ENCODE data around the gene HOXB7.
A peak's percentile ranks its signal among the peaks of the same experiment; 100 is the strongest.

Gene HOXB7

DNA sequence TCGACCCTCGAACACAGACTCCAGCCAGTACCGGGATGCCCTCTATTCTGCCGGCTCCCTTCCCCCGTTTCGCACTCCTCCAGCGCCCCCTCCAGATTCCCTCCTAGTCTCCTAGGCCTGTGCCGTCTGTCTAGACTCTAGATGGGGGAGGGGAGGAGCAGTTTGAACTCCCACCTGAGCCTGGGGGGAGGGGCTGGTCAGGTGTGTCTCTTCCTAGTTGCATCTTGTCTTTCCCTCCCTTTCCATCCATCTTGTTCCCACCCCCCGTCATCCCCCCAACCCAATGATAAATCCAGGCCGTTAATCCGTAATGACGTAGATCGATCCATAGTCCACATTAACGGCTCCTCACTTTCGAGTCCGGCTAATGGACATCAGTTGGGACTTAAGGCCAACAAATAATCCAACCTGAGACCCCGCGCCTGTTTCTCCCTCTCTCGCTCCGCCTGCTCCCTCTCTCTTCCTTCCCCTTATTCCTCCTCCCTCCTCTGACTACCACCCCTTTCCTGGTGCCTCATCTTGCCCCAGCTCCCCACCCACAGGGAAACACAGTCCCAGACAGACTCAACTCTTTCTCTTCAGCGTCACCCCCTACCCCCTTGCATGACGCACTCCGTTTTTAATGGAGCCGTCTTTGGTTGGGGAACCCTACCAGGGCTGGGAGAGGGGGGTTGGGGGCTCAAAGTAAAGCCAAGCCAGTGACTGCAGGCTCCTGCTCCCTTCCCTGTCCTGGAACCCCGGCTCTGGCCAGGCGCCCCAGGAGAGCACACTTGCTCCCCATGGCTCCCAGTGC, 13.9 kb downstream of the HOXB7 start:
- Mint-ChIP-seq H3K4me3 (peak overlapping the region; percentile 70), H3K4me1 (peaks cover 41% of the 10 kb centered on the region), H3K27ac (peak overlapping the region; percentile 13), H3K27me3 (peaks cover 100% of the 10 kb centered on the region), H3K9me3 (no peaks in the 10 kb centered on the region), H3K36me3 (no peaks in the 10 kb centered on the region)
- ATAC-seq = no peak

- H3K4me3 Mint-ChIP-seq = peak overlapping the region; percentile 50
- no peaks in the 10 kb centered on the region for H3K36me3 Mint-ChIP-seq
- no peak overlapping the region for H3K27ac Mint-ChIP-seq
- H3K27me3 Mint-ChIP-seq = peaks cover 100% of the 10 kb centered on the region
- ATAC-seq = no peak
- H3K9me3 Mint-ChIP-seq = no peaks in the 10 kb centered on the region
- H3K4me1 Mint-ChIP-seq = peaks cover 41% of the 10 kb centered on the region
Measured at GRCh38 chr17:48596000-48596734, 14.7 kb downstream of the HOXB7 start.

DNA sequence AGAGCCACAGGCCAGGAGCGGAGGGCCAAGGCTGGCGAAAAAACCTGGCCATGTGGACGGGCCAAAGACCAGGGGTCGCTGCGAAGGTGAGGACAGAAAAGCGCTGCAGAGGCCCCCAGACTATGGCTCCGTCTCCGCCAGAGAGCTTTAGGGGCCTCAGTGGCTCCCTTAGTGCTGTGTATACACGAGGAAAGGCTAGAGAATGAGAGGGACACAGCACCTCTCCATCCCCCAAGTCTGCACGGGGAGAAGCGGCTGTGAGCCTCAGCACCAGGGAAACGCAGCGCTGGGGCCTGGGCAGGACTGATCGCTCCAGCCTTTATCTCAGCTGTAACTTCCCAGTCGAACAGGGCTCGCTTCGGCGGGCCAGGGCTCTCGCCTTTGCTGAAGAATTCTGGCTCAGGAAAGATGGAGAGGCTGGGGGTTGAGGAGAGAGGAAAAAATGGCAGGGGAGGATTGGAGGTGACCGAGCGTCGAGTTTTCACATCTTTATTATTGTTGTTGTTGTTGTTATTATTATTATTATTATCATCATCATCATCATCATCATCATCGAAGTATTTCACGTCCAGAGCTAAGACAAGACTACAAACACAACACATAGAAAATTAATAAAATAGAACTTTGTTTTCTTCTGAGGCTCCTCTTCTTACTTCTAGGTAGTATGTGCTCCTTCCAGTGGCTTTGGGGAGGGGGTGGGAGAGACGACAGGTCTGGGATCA, 15.4 kb downstream of the HOXB7 start:
- H3K4me1 Mint-ChIP-seq = peaks cover 41% of the 10 kb centered on the region
- peaks cover 100% of the 10 kb centered on the region for H3K27me3 Mint-ChIP-seq
- H3K36me3 Mint-ChIP-seq = no peaks in the 10 kb centered on the region
- no peak for ATAC-seq
- no peaks in the 10 kb centered on the region for H3K9me3 Mint-ChIP-seq
- no peak overlapping the region for H3K4me3 Mint-ChIP-seq
- no peak overlapping the region for H3K27ac Mint-ChIP-seq

- no peak overlapping the region for H3K4me3 Mint-ChIP-seq
- ATAC-seq = no peak
- H3K27ac Mint-ChIP-seq = no peak overlapping the region
- peaks cover 100% of the 10 kb centered on the region for H3K27me3 Mint-ChIP-seq
- no peaks in the 10 kb centered on the region for H3K36me3 Mint-ChIP-seq
- peaks cover 41% of the 10 kb centered on the region for H3K4me1 Mint-ChIP-seq
- no peaks in the 10 kb centered on the region for H3K9me3 Mint-ChIP-seq
Measured at GRCh38 chr17:48594538-48595277, 16.1 kb downstream of the HOXB7 start.

DNA sequence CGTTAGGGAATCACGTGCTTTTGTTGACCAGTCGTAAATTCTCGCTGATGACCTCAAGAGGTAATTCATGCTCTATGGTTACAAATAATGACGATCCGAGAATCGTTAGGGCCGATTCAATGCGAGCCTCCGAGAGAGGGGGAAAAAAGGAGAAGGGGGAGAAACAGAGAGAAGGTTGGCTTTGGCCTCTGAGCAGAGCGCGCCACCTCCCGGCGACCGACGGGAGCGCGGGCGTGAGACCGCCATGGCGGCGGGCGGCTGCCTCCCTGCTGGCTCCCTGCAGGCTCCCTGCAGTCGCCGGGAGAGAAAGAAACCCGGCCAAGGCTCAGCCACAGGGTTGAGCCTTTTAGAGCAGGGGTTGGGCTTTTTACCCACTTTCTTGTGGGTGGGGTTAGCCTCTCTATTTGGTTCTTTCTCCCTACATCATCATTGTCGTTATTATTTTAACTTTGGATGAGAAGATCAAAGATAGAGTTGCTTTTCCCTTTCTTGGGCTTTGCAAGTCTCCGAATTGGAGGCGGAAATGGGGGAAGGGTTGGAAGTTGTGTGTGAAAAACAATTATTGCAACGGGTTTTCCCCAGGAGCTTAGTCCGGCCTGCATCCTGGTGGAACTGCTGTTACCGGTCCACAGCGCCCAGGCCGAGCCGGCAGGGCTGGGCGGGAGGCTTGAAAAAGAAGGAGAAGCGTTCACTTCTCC, 16.8 kb downstream of the HOXB7 start:
- Mint-ChIP-seq H3K4me1 (peaks cover 41% of the 10 kb centered on the region), H3K4me3 (no peak overlapping the region)

DNA sequence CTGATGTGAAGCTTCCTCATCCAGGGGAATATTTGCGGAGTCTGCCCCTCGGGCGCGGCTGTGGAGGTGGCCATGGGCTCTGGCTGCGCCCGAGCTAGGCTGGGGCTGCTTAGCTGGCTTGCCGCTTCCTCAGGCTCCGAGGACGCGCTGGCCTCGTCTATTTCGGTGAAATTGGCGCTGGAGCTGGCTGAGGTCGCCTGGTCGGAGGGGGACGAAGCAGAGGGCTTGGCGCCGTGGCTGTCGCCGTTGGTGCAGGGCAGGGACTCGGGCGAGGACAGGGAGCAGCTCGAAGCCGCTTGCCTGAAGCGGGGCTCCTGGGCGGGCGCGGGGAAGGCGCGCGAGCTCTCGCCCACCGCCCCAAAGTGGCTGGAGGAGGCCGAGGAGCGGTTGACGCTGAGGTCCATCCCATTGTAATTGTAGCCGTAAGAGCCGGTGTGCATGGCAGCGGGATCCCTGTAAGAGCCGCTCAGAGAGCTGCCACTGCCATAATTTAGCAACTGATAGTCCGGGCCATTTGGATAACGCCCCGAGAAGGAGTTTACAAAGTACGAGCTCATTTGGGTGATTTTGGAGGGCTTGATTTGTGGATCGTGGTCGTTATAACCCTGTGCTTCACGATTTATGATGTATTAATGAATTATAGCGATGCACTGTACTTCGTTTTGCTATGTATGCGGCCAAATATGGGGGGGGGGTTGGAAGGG, 17.5 kb downstream of the HOXB7 start, which contains the start of gene HOXB5:
HOXB5 (minus strand) TSS at position 654 of the 704 bp plus-strand sequence; CDS start at position 557, 97 bp downstream.
- H3K9me3 Mint-ChIP-seq = no peaks in the 10 kb centered on the region
- peak within 1 kb of the TSS; percentile 35 for H3K4me3 Mint-ChIP-seq
- H3K36me3 Mint-ChIP-seq = no peaks in the 10 kb centered on the region
- peaks cover 100% of the 10 kb centered on the region for H3K27me3 Mint-ChIP-seq
- no peak for ATAC-seq
- peaks cover 41% of the 10 kb centered on the region for H3K4me1 Mint-ChIP-seq
- H3K27ac Mint-ChIP-seq = no peak within 1 kb of the TSS

More for the DNA sequence above, 16.8 kb downstream of the HOXB7 start:
- H3K27ac Mint-ChIP-seq = no peak overlapping the region
- H3K9me3 Mint-ChIP-seq = no peaks in the 10 kb centered on the region
- H3K27me3 Mint-ChIP-seq = peaks cover 100% of the 10 kb centered on the region
- no peaks in the 10 kb centered on the region for H3K36me3 Mint-ChIP-seq
- peak; percentile 54 for ATAC-seq

DNA sequence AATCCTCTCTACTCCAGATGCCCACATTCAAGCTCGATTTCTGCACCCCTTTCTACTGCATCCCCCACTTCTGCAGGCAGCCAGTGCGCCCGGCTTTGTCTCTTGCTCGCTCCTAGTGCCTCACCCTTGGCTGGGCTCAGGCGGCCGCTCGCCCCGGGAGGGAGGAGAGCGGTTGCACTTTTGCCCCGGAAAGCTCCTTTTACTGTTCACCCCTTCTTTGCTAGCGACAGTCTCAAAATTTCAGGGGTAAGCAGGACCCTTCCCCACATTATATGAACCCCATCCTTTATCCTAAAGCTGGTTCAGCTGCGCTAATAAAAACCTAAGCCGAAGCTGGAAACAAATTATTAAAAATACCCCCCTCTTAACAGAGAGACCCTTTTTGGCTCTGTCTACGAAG, 18.2 kb downstream of the HOXB7 start:
- Mint-ChIP-seq H3K36me3 (no peaks in the 10 kb centered on the region), H3K9me3 (no peaks in the 10 kb centered on the region), H3K4me3 (peak overlapping the region; percentile 35), H3K27ac (no peak overlapping the region), H3K27me3 (peaks cover 100% of the 10 kb centered on the region), H3K4me1 (peaks cover 34% of the 10 kb centered on the region)
- no peak for ATAC-seq

DNA sequence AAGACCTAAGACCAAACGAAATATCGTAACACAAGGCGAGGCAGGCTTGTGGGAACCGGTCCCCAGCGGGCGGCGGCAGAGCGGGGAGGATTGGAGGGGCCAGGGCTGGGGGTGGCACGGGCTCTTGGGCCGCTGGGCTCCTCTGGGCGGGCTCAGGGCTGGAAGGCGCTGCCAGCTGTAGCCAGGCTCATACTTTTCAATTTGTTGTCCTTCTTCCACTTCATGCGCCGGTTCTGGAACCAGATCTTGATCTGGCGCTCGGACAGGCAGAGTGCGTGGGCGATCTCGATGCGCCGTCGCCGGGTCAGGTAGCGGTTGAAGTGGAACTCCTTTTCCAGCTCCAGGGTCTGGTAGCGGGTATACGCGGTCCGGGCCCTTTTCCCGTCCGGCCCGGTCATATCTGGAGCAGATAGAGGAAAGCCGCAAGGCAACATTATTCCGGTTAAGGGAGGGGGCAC, 18.7 kb downstream of the HOXB7 start:
- Mint-ChIP-seq H3K36me3 (no peaks in the 10 kb centered on the region), H3K9me3 (no peaks in the 10 kb centered on the region), H3K4me3 (no peak overlapping the region), H3K4me1 (peaks cover 30% of the 10 kb centered on the region), H3K27me3 (peaks cover 100% of the 10 kb centered on the region), H3K27ac (no peak overlapping the region)
- ATAC-seq = no peak

GRCh38 chr17:48591255-48592056, 19.4 kb downstream of the HOXB7 start:
- no peak for ATAC-seq
- peaks cover 100% of the 10 kb centered on the region for H3K27me3 Mint-ChIP-seq
- no peaks in the 10 kb centered on the region for H3K36me3 Mint-ChIP-seq
- no peak overlapping the region for H3K4me3 Mint-ChIP-seq
- H3K4me1 Mint-ChIP-seq = peaks cover 25% of the 10 kb centered on the region
- H3K27ac Mint-ChIP-seq = no peak overlapping the region
- H3K9me3 Mint-ChIP-seq = no peaks in the 10 kb centered on the region

- Mint-ChIP-seq H3K27me3 (peaks cover 100% of the 10 kb centered on the region), H3K4me3 (no peak overlapping the region), H3K36me3 (no peaks in the 10 kb centered on the region), H3K27ac (no peak overlapping the region), H3K4me1 (peaks cover 28% of the 10 kb centered on the region), H3K9me3 (no peaks in the 10 kb centered on the region)
- no peak for ATAC-seq
Measured at GRCh38 chr17:48590607-48591161, 20.1 kb downstream of the HOXB7 start.

- H3K4me1 Mint-ChIP-seq = peaks cover 35% of the 10 kb centered on the region
- peaks cover 100% of the 10 kb centered on the region for H3K27me3 Mint-ChIP-seq
- H3K9me3 Mint-ChIP-seq = no peaks in the 10 kb centered on the region
- no peak for ATAC-seq
- H3K4me3 Mint-ChIP-seq = no peak within 1 kb of the TSS
- no peak within 1 kb of the TSS for H3K27ac Mint-ChIP-seq
- no peaks in the 10 kb centered on the region for H3K36me3 Mint-ChIP-seq
Measured at GRCh38 chr17:48589831-48590606, 20.8 kb downstream of the HOXB7 start, which contains the start of gene HOXB3. Gene HOXB3 (minus strand): TSS chr17:48590241. CDS start chr17:48552474, 37,767 bp downstream.

GRCh38 chr17:48589060-48589830, 21.6 kb downstream of the HOXB7 start:
- no peak for ATAC-seq
- Mint-ChIP-seq H3K27ac (no peak overlapping the region), H3K36me3 (no peaks in the 10 kb centered on the region), H3K9me3 (no peaks in the 10 kb centered on the region), H3K4me3 (no peak overlapping the region), H3K4me1 (peaks cover 39% of the 10 kb centered on the region), H3K27me3 (peaks cover 100% of the 10 kb centered on the region)

Measured in stimulated activated memory B cell treated with anti-CD40 and anti-IgM and Interleukin-4, amounts not matched to agents 10 μg/mL and 1 μg/mL and 100 μg/mL, for 72 hours (primary cell).